H1 (cell line): ENCODE measurements around the gene ACSF3. TPM values are rescaled to one million over a fixed set of nuclear protein-coding genes. Genes with fewer than 3 reads are reported as not detected.

Experiments used
- CTCF ChIA-PET: fragments of 300-600 bp; sonication (Branson Sonifier 250); formaldehyde crosslinking; loops from one replicate; lab custom pipeline; 2021; ENCODE audit not compliant: partially characterized antibody; lab: Charles Lee
- POLR2A ChIA-PET: fragments of 300-600 bp; sonication (Branson Sonifier 250); formaldehyde crosslinking; loops from one replicate; lab custom pipeline; 2021; ENCODE audit warnings: inconsistent platforms; ENCODE audit not compliant: partially characterized antibody; lab: Charles Lee
- DNase-seq, 2 experiments: peaks; one replicate each; pipeline versions ENCODE4 v3.0.0 to v3.0.0-alpha.2; 2010 to 2022; ENCODE audit warnings: low spot score in 2 of 2, low read depth in 1 of 2, mixed read lengths in 1 of 2
- FAIRE-seq: peaks from 2 replicates; lab custom pipeline; 2011; peaks lifted over from hg19 to GRCh38; lab: Jason Lieb, UNC
- H2AFZ ChIP-seq: 2 replicates; pipeline ENCODE4 v1.8.1; 2012; ENCODE audit warnings: low read length, inconsistent platforms
- H2AK5ac ChIP-seq: 2 replicates; pipeline ENCODE4 v1.6.1; 2013; ENCODE audit warnings: low read depth, low read length
- H2BK120ac ChIP-seq: replicated peaks from 2 replicates; pipeline ENCODE3; 2013; ENCODE audit warnings: low read depth, low read length, inconsistent platforms
- H2BK12ac ChIP-seq: 2 replicates; pipeline ENCODE4 v1.6.1; 2013; ENCODE audit warnings: low read depth, low read length
- H2BK15ac ChIP-seq: 2 replicates; pipeline ENCODE4 v1.6.1; 2013; ENCODE audit warnings: low read length
- H2BK20ac ChIP-seq: 2 replicates; pipeline ENCODE4 v1.6.1; 2013; ENCODE audit warnings: low read length
- H2BK5ac ChIP-seq: 2 replicates; pipeline ENCODE4 v1.6.1; 2013; ENCODE audit warnings: low read depth, low read length
- H3K14ac ChIP-seq: 2 replicates; pipeline ENCODE4 v1.6.1; 2013; ENCODE audit warnings: inconsistent platforms; ENCODE audit not compliant: insufficient read length
- H3K18ac ChIP-seq: 2 replicates; pipeline ENCODE4 v1.6.1; 2013; ENCODE audit warnings: low read length; ENCODE audit errors: extremely low read depth
- H3K23ac ChIP-seq: 2 replicates; pipeline ENCODE4 v1.6.1; 2013; ENCODE audit warnings: inconsistent platforms; ENCODE audit not compliant: insufficient read length
- H3K23me2 ChIP-seq: 2 replicates; pipeline ENCODE4 v1.6.1; 2013; ENCODE audit warnings: low read depth, low read length
- H3K27ac ChIP-seq: 2 replicates; pipeline ENCODE4 v1.6.1; 2011; ENCODE audit warnings: low read depth, low read length, inconsistent platforms
- H3K27me3 ChIP-seq, 4 experiments: replicated peaks in 1 of 4; 1 replicate in 1 of 4; 2 replicates in 3 of 4; pipeline versions ENCODE4 v1.6.1 to v1.8.1; 2011 to 2013; ENCODE audit warnings: low read length in 3 of 4, mild to moderate bottlenecking in 3 of 4, inconsistent platforms in 2 of 4, mixed read lengths in 2 of 4, moderate library complexity in 1 of 4; ENCODE audit not compliant: control insufficient read depth in 3 of 4, insufficient read depth in 3 of 4; ENCODE audit errors: extremely low read depth in 1 of 4
- H3K36me3 ChIP-seq, 4 experiments: 2 replicates each; pipeline versions ENCODE4 v1.6.1 to v1.8.1; 2011 to 2013; ENCODE audit warnings: mild to moderate bottlenecking in 4 of 4, low read length in 3 of 4, moderate library complexity in 2 of 4, control low read depth in 1 of 4, inconsistent platforms in 1 of 4; ENCODE audit not compliant: insufficient read depth in 4 of 4, control insufficient read depth in 2 of 4
- H3K4ac ChIP-seq: replicated peaks from 2 replicates; pipeline ENCODE3; 2013; ENCODE audit warnings: low read length, low read depth, mixed read lengths, inconsistent platforms; ENCODE audit not compliant: insufficient read length
- H3K4me1 ChIP-seq, 4 experiments: replicated peaks in 1 of 4; 1 replicate in 1 of 4; 2 replicates in 3 of 4; pipeline versions ENCODE4 v1.6.1 to v1.8.1; 2011 to 2013; ENCODE audit warnings: low read length in 3 of 4, inconsistent platforms in 2 of 4, mixed read lengths in 1 of 4; ENCODE audit not compliant: insufficient read depth in 4 of 4, control insufficient read depth in 3 of 4
- H3K4me2 ChIP-seq, 2 experiments: 2 replicates each; pipeline versions ENCODE4 v1.6.1 to v1.8.1; 2011 to 2013; ENCODE audit warnings: low read depth in 2 of 2, low read length in 2 of 2, control low read depth in 1 of 2, inconsistent platforms in 1 of 2, mild to moderate bottlenecking in 1 of 2; ENCODE audit not compliant: insufficient read depth in 1 of 2
- H3K4me3 ChIP-seq, 4 experiments: fragments of 200-600, 300-600 bp in 1 of 4; sonication (generic), shearing (Covaris generic), sonication (Bioruptor Twin) in 1 of 4; 2 replicates each; pipeline versions ENCODE4 v1.5.1 to v1.8.1; 2011 to 2016; ENCODE audit warnings: low read length in 4 of 4, low read depth in 3 of 4, control low read depth in 2 of 4, inconsistent platforms in 2 of 4, mild to moderate bottlenecking in 2 of 4, mixed read lengths in 1 of 4, moderate library complexity in 1 of 4; ENCODE audit not compliant: insufficient read depth in 2 of 4; ENCODE audit errors: extremely low read depth in 1 of 4
- H3K56ac ChIP-seq: replicated peaks from 2 replicates; pipeline ENCODE3; 2013; ENCODE audit warnings: low read depth, mild to moderate bottlenecking, mixed read lengths, low read length, inconsistent platforms; ENCODE audit not compliant: insufficient read length
- H3K79me1 ChIP-seq: 2 replicates; pipeline ENCODE4 v1.6.1; 2013; ENCODE audit warnings: low read depth, low read length, control low read depth
- H3K79me2 ChIP-seq, 2 experiments: 2 replicates each; pipeline versions ENCODE4 v1.6.1 to v1.8.1; 2012 to 2013; ENCODE audit warnings: low read length in 2 of 2, mild to moderate bottlenecking in 2 of 2, inconsistent platforms in 1 of 2; ENCODE audit not compliant: insufficient read depth in 2 of 2, control insufficient read depth in 1 of 2
- H3K9ac ChIP-seq, 4 experiments: replicated peaks in 1 of 4; 1 replicate in 1 of 4; 2 replicates in 3 of 4; pipeline versions ENCODE4 v1.6.1 to v1.8.1; 2011 to 2013; ENCODE audit warnings: low read depth in 3 of 4, low read length in 3 of 4, control low read depth in 2 of 4, mild to moderate bottlenecking in 2 of 4, moderate library complexity in 2 of 4, inconsistent platforms in 1 of 4; ENCODE audit errors: extremely low read depth in 1 of 4
- H3K9me3 ChIP-seq, 2 experiments: 2 replicates each; pipeline versions ENCODE4 v1.6.1 to v1.8.1; 2012 to 2013; ENCODE audit warnings: mild to moderate bottlenecking in 2 of 2, moderate library complexity in 2 of 2, control low read depth in 1 of 2, inconsistent platforms in 1 of 2, low read depth in 1 of 2, low read length in 1 of 2, mixed read lengths in 1 of 2; ENCODE audit not compliant: insufficient read depth in 2 of 2
- H4K20me1 ChIP-seq, 2 experiments: replicated peaks in 1 of 2; 2 replicates each; pipeline versions ENCODE3 to v1.8.1; 2011 to 2013; ENCODE audit warnings: inconsistent platforms in 2 of 2, low read length in 2 of 2, mild to moderate bottlenecking in 1 of 2; ENCODE audit not compliant: insufficient read depth in 2 of 2, control insufficient read depth in 1 of 2
- H4K5ac ChIP-seq: 2 replicates; pipeline ENCODE4 v1.6.1; 2013; ENCODE audit warnings: low read length, low read depth, mixed read lengths, inconsistent platforms; ENCODE audit not compliant: insufficient read length
- H4K8ac ChIP-seq: 2 replicates; pipeline ENCODE4 v1.8.0; 2013; ENCODE audit warnings: mild to moderate bottlenecking, moderate library complexity, low read length, inconsistent platforms; ENCODE audit not compliant: insufficient read depth; ENCODE audit errors: extremely low read depth
- H4K91ac ChIP-seq: replicated peaks from 2 replicates; pipeline ENCODE3; 2013; ENCODE audit warnings: low read length, mixed read lengths, inconsistent platforms; ENCODE audit not compliant: insufficient read length
- BCL11A ChIP-seq, 2 experiments: IDR thresholded peaks; one replicate each; pipeline ENCODE4 v1.6.1; 2011; ENCODE audit warnings: low read depth in 2 of 2, low read length in 2 of 2, mild to moderate bottlenecking in 2 of 2
- CEBPB ChIP-seq: IDR thresholded peaks from 2 replicates; pipeline ENCODE4 v1.6.1; 2012; ENCODE audit warnings: low read depth, low read length
- POLR2A ChIP-seq, 2 experiments: IDR thresholded peaks; 1 replicate in 1 of 2; 2 replicates in 1 of 2; pipeline ENCODE4 v1.6.1; 2011; ENCODE audit warnings: low read depth in 2 of 2, low read length in 2 of 2, mild to moderate bottlenecking in 2 of 2; ENCODE audit errors: control extremely low read depth in 1 of 2
- RXRA ChIP-seq: IDR thresholded peaks from 2 replicates; pipeline ENCODE4 v1.6.1; 2011; ENCODE audit warnings: low read depth, mild to moderate bottlenecking, low read length, moderate library complexity; ENCODE audit not compliant: insufficient read depth
- WGBS, 2 experiments: shearing (Covaris generic) in 1 of 2; methylation state at CpG; one replicate each; pipeline versions ENCODE4 v1.1.6 to v1.1.7; 2013 to 2015; ENCODE audit warnings: low lambda C conversion rate in 2 of 2, mixed read lengths in 2 of 2, inconsistent platforms in 1 of 2, low coverage in 1 of 2, missing lambda C conversion rate in 1 of 2; ENCODE audit not compliant: insufficient replicate concordance in 2 of 2, insufficient coverage in 1 of 2, insufficient read length in 1 of 2; ENCODE audit errors: extremely low coverage in 1 of 2, missing lambda C conversion rate in 1 of 2; 5-methylcytosine and 5-hydroxymethylcytosine counted together
- polyA plus RNA-seq, 7 experiments: library from polyadenylated mRNA; depleted of rRNA in 3 of 7; stranded (reverse) in 5 of 7; unstranded in 2 of 7; fragments of >200 nt in 5 of 7; fragments of 200-250 nt in 2 of 7; gene quantifications; 1 replicate in 5 of 7; 2 replicates in 1 of 7; 4 replicates in 1 of 7; pipeline versions ENCODE4 v1.2.1 to v1.2.3, GENCODE V29; 2011 to 2013; ENCODE audit warnings: missing spikeins in 2 of 7, mixed read lengths in 2 of 7
- total RNA-seq: library from RNA; stranded (reverse); fragmentation: NEBNext Ultra II Directional; extraction: Animal tissue kit (Norgen Biotek cat#: 25700); gene quantifications from 2 replicates; pipeline ENCODE4 v1.2.1, GENCODE V29; 2021

Gene ACSF3
- total and polyA plus RNA-seq, 2 of the 8 experiments (the other 6 are each of a cell fraction or from before 2014, with no cell fraction given) = 15.6 to 22.9 TPM

- H3K9me3 ChIP-seq = peaks cover 38 to 49% of the 10 kb centered on the region in 2 experiments
- H4K8ac ChIP-seq = no peak overlapping the region
- no peak overlapping the region for H4K91ac ChIP-seq
- H3K36me3 ChIP-seq = no peaks in the 10 kb centered on the region
- H2BK20ac ChIP-seq = no peak overlapping the region
- H2BK12ac ChIP-seq = no peak overlapping the region
- FAIRE-seq = no peak
- no peak overlapping the region for H4K5ac ChIP-seq
- no peak overlapping the region for H2AFZ ChIP-seq
- no peak overlapping the region for H3K4me2 ChIP-seq
- H3K23ac ChIP-seq = no peak overlapping the region
- no peak for DNase-seq
- no peak overlapping the region for H2BK5ac ChIP-seq
- H2AK5ac ChIP-seq = no peak overlapping the region
- H3K4ac ChIP-seq = no peak overlapping the region
- H2BK15ac ChIP-seq = no peak overlapping the region
- no peaks in the 10 kb centered on the region for H3K79me2 ChIP-seq
- peaks cover 0 to 4% of the 10 kb centered on the region in 2 experiments for H4K20me1 ChIP-seq
- H3K4me3 ChIP-seq = no peak overlapping the region
- H3K27me3 ChIP-seq = no peaks in the 10 kb centered on the region
- WGBS, 2 experiments = 92% methylated on average over 17 of the region's 22 CpGs; no CpG with 5 or more reads in 1 of the 2 experiments
- no peaks in the 10 kb centered on the region for H3K79me1 ChIP-seq
- no peak overlapping the region for H3K14ac ChIP-seq
- no peak overlapping the region for H3K9ac ChIP-seq
- H3K4me1 ChIP-seq = no peaks in the 10 kb centered on the region
- H3K18ac ChIP-seq = no peak overlapping the region
- no peak for TF ChIP-seq RXRA
- no peak for TF ChIP-seq CEBPB
- TF ChIP-seq BCL11A (IDR thresholded peaks at IDR 0.05; ENCODE audit: low read depth in 2 of 2, low read length in 2 of 2) = no peak
- no peak for TF ChIP-seq POLR2A (IDR thresholded peaks at IDR 0.05; ENCODE audit: control extremely low read depth in 1 of 2, low read depth in 2 of 2, low read length in 2 of 2)
- CTCF ChIA-PET = interaction anchor here (0.6 to 1.3 kb wide), 3 partner anchors 24 to 215 kb away, joined by 3 to 5 read pairs (median 4); no protein-coding TSS in a partner anchor
- POLR2A ChIA-PET = no interaction called here
- no peak overlapping the region for H3K27ac ChIP-seq
- no peak overlapping the region for H2BK120ac ChIP-seq
- no peak overlapping the region for H3K56ac ChIP-seq
- peaks cover 9% of the 10 kb centered on the region; the same call in 1 of the 2 replicates for H3K23me2 ChIP-seq
Measured at GRCh38 chr16:89072548-89073130, 21.0 kb upstream of the ACSF3 start.
